H9 (cell line): ENCODE data around the gene NUDT4. TPM values are rescaled to one million over a fixed set of nuclear protein-coding genes. Genes with fewer than 3 reads are reported as not detected.

Experiments
- DNase-seq: peaks from one replicate; pipeline ENCODE4 v3.0.0-alpha.2; 2017
- H2AFZ ChIP-seq: one replicate; pipeline ENCODE4 v1.6.1; 2013; ENCODE audit warnings: mild to moderate bottlenecking, low read length, control low read depth, moderate library complexity
- H2AK5ac ChIP-seq: 2 replicates; pipeline ENCODE4 v1.6.1; 2013; ENCODE audit warnings: low read length, control low read depth, mixed read lengths; ENCODE audit not compliant: insufficient read length
- H2BK120ac ChIP-seq: one replicate; pipeline ENCODE4 v1.6.1; 2013; ENCODE audit warnings: low read depth, mild to moderate bottlenecking, low read length, control low read depth, inconsistent platforms; ENCODE audit not compliant: poor library complexity, severe bottlenecking
- H2BK12ac ChIP-seq: 2 replicates; pipeline ENCODE4 v1.6.1; 2013; ENCODE audit warnings: low read length, control low read depth, mixed read lengths, low read depth; ENCODE audit not compliant: insufficient read length
- H2BK15ac ChIP-seq: 2 replicates; pipeline ENCODE4 v1.6.1; 2013; ENCODE audit warnings: low read depth, low read length, control low read depth
- H2BK20ac ChIP-seq: one replicate; pipeline ENCODE4 v1.6.1; 2013; ENCODE audit warnings: low read depth, mild to moderate bottlenecking, low read length, control low read depth, inconsistent platforms; ENCODE audit not compliant: poor library complexity, severe bottlenecking
- H2BK5ac ChIP-seq: 2 replicates; pipeline ENCODE4 v1.6.1; 2013; ENCODE audit warnings: low read length, control low read depth, mixed read lengths; ENCODE audit not compliant: insufficient read length
- H3K14ac ChIP-seq: 2 replicates; pipeline ENCODE4 v1.6.1; 2013; ENCODE audit warnings: low read length, control low read depth; ENCODE audit not compliant: insufficient read depth
- H3K18ac ChIP-seq: 2 replicates; pipeline ENCODE4 v1.6.1; 2013; ENCODE audit warnings: low read depth, mild to moderate bottlenecking, mixed read lengths, low read length, control low read depth; ENCODE audit not compliant: insufficient read length
- H3K23ac ChIP-seq: 2 replicates; pipeline ENCODE4 v1.6.1; 2013; ENCODE audit warnings: low read length, control low read depth, mixed read lengths, low read depth; ENCODE audit not compliant: insufficient read length
- H3K23me2 ChIP-seq: 2 replicates; pipeline ENCODE4 v1.6.1; 2013; ENCODE audit warnings: low read depth, mild to moderate bottlenecking, mixed read lengths, low read length, control low read depth; ENCODE audit not compliant: insufficient read length, poor library complexity, severe bottlenecking
- H3K27ac ChIP-seq: 2 replicates; pipeline ENCODE4 v1.5.1; 2013; ENCODE audit warnings: low read length, control low read depth, mixed read lengths, low read depth; ENCODE audit not compliant: insufficient read length
- H3K27me3 ChIP-seq: 2 replicates; pipeline ENCODE4 v1.6.1; 2013; ENCODE audit warnings: low read length, control low read depth, inconsistent platforms; ENCODE audit not compliant: insufficient read depth
- H3K4ac ChIP-seq: 2 replicates; pipeline ENCODE4 v1.6.1; 2013; ENCODE audit warnings: low read depth, mild to moderate bottlenecking, control low read depth, inconsistent platforms, low read length, moderate library complexity
- H3K4me1 ChIP-seq: 2 replicates; pipeline ENCODE4 v1.6.1; 2013; ENCODE audit warnings: low read length, control low read depth, inconsistent platforms; ENCODE audit not compliant: insufficient read depth
- H3K4me2 ChIP-seq: 2 replicates; pipeline ENCODE4 v1.6.1; 2013; ENCODE audit warnings: low read length, control low read depth, mixed read lengths; ENCODE audit not compliant: insufficient read length, insufficient read depth
- H3K56ac ChIP-seq: 2 replicates; pipeline ENCODE4 v1.6.1; 2013; ENCODE audit warnings: low read depth, mild to moderate bottlenecking, mixed read lengths, low read length, control low read depth; ENCODE audit not compliant: insufficient read length
- H3K79me1 ChIP-seq: 2 replicates; pipeline ENCODE4 v1.6.1; 2013; ENCODE audit warnings: low read depth, mild to moderate bottlenecking, moderate library complexity, low read length, control low read depth, inconsistent platforms; ENCODE audit not compliant: insufficient read depth, poor library complexity, severe bottlenecking
- H3K79me2 ChIP-seq: 2 replicates; pipeline ENCODE4 v1.6.1; 2013; ENCODE audit warnings: low read length, control low read depth, inconsistent platforms; ENCODE audit not compliant: insufficient read depth
- H3K9ac ChIP-seq: 2 replicates; pipeline ENCODE4 v1.6.1; 2013; ENCODE audit warnings: low read length, control low read depth, mixed read lengths; ENCODE audit not compliant: insufficient read length; ENCODE audit errors: extremely low read depth
- H3K9me3 ChIP-seq: one replicate; pipeline ENCODE4 v1.6.1; 2013; ENCODE audit warnings: low read depth, low read length, inconsistent platforms; ENCODE audit not compliant: control insufficient read depth
- H3T11ph ChIP-seq: one replicate; pipeline ENCODE4 v1.6.1; 2013; ENCODE audit warnings: mild to moderate bottlenecking, low read length, control low read depth, inconsistent platforms
- H4K20me1 ChIP-seq: one replicate; pipeline ENCODE4 v1.6.1; 2013; ENCODE audit not compliant: control insufficient read depth, insufficient read length, insufficient read depth
- H4K5ac ChIP-seq: 2 replicates; pipeline ENCODE4 v1.6.1; 2013; ENCODE audit warnings: low read depth, mild to moderate bottlenecking, mixed read lengths, low read length, control low read depth; ENCODE audit not compliant: insufficient read length
- H4K8ac ChIP-seq: replicated peaks from 2 replicates; pipeline ENCODE4 v1.6.1; 2013; ENCODE audit warnings: low read length, control low read depth, mixed read lengths, low read depth; ENCODE audit not compliant: insufficient read length
- H4K91ac ChIP-seq: 2 replicates; pipeline ENCODE4 v1.6.1; 2013; ENCODE audit warnings: low read depth, mild to moderate bottlenecking, moderate library complexity, mixed read lengths, low read length, control low read depth; ENCODE audit not compliant: insufficient read length
- H3K27ac Mint-ChIP-seq, 3 experiments: 2 replicates in 2 of 3; 3 replicates in 1 of 3; pipeline ENCODE4 v1.8.0; 2020 to 2021; ENCODE audit warnings: mixed read lengths in 3 of 3, mild to moderate bottlenecking in 1 of 3, moderate library complexity in 1 of 3
- H3K27me3 Mint-ChIP-seq: 2 replicates; pipeline ENCODE4 v1.8.0; 2021; ENCODE audit warnings: low read depth, mild to moderate bottlenecking, moderate library complexity, mixed read lengths
- H3K36me3 Mint-ChIP-seq, 3 experiments: 2 replicates in 2 of 3; 3 replicates in 1 of 3; pipeline ENCODE4 v1.8.0; 2020 to 2021; ENCODE audit warnings: low read depth in 3 of 3, mixed read lengths in 3 of 3; ENCODE audit not compliant: insufficient read depth in 1 of 3
- H3K4me1 Mint-ChIP-seq, 2 experiments: 2 replicates each; pipeline ENCODE4 v1.8.0; 2020; ENCODE audit warnings: mixed read lengths in 2 of 2
- H3K4me3 Mint-ChIP-seq, 2 experiments: 2 replicates in 1 of 2; 3 replicates in 1 of 2; pipeline ENCODE4 v1.8.0; 2020 to 2021; ENCODE audit warnings: mild to moderate bottlenecking in 2 of 2, mixed read lengths in 2 of 2, moderate library complexity in 1 of 2
- H3K9me3 Mint-ChIP-seq, 2 experiments: 2 replicates in 1 of 2; 3 replicates in 1 of 2; pipeline ENCODE4 v1.8.0; 2020; ENCODE audit warnings: mild to moderate bottlenecking in 2 of 2, mixed read lengths in 2 of 2, moderate library complexity in 1 of 2
- WGBS: extraction: QIAGEN DNeasy Blood & Tissue Kit; methylation state at CpG from one replicate; pipeline ENCODE4 v1.1.7; 2013; ENCODE audit warnings: missing lambda C conversion rate, low lambda C conversion rate, mixed read lengths; ENCODE audit not compliant: insufficient read length; ENCODE audit errors: extremely low coverage; 5-methylcytosine and 5-hydroxymethylcytosine counted together
- total RNA-seq: library from RNA; stranded (reverse); gene quantifications from 2 replicates; pipeline ENCODE4 v1.2.1, GENCODE V29; 2021
- TF ChIP-seq, protein P1 (sequence below): fragments of 200-600 bp; sonication (generic); conservative IDR thresholded peaks from 3 replicates; pipeline ENCODE4 v1.8.0; 2021; ENCODE audit warnings: antibody characterized with exemption, mild to moderate bottlenecking

NUDT4 gene
- total RNA-seq, 1 experiment from 2014 or later: 40.6 TPM

DNA sequence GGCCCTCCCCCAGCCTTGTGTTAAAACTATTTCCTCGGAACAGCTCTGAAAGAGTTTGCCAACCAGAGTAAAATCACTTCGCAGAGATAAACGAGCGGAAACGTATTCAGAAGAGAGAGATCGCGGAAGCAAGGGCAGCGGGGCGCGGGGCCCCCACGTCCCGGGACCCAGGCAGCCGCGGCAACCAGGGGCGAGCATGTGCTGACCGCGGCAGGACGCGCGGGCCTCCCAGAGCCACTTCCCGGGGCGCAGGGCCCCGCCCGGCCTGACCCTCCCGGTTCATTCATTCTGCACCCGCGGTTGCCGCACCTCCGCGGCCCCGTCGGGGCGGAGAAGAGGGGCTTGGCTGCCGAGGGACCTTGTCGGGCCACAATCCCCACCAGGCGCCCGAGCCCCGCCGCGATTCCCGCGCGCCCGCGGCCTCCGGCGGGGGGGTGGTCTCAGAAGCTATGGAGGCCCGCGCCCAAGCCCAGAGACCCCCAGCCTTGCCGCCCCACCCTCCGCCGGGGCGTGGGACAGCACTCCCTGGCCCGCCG, 63.4 kb downstream of the NUDT4 start:
- TF ChIP-seq, protein P1, sequence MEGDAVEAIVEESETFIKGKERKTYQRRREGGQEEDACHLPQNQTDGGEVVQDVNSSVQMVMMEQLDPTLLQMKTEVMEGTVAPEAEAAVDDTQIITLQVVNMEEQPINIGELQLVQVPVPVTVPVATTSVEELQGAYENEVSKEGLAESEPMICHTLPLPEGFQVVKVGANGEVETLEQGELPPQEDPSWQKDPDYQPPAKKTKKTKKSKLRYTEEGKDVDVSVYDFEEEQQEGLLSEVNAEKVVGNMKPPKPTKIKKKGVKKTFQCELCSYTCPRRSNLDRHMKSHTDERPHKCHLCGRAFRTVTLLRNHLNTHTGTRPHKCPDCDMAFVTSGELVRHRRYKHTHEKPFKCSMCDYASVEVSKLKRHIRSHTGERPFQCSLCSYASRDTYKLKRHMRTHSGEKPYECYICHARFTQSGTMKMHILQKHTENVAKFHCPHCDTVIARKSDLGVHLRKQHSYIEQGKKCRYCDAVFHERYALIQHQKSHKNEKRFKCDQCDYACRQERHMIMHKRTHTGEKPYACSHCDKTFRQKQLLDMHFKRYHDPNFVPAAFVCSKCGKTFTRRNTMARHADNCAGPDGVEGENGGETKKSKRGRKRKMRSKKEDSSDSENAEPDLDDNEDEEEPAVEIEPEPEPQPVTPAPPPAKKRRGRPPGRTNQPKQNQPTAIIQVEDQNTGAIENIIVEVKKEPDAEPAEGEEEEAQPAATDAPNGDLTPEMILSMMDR: no peak
- H3K36me3 Mint-ChIP-seq: peaks cover 0 to 4% (median 3%) of the 10 kb centered on the region in 3 experiments; a peak in 2 of 7 replicates
- H4K20me1 ChIP-seq: no peaks in the 10 kb centered on the region
- H3K27me3 ChIP-seq: no peaks in the 10 kb centered on the region
- peak overlapping the region; percentile 89 for H3K14ac ChIP-seq
- no peak overlapping the region for H4K5ac ChIP-seq
- peaks cover 0 to 4% of the 10 kb centered on the region in 2 experiments; a peak in 1 of 5 replicates for H3K9me3 Mint-ChIP-seq
- peak overlapping the region; percentile 79 for H3K9ac ChIP-seq
- H3K79me1 ChIP-seq: no peaks in the 10 kb centered on the region
- H3K23ac ChIP-seq: no peak overlapping the region
- H2BK12ac ChIP-seq: no peak overlapping the region
- no peaks in the 10 kb centered on the region for H3K27me3 Mint-ChIP-seq
- WGBS: no CpG with 5 or more reads among the region's 55 CpGs
- H3K23me2 ChIP-seq: peaks cover 13% of the 10 kb centered on the region
- H3K27ac Mint-ChIP-seq: peak overlapping the region; percentile 73 to 98 (median 96)
- H3K27ac ChIP-seq: no peak overlapping the region
- H3K4me1 ChIP-seq: peaks cover 5% of the 10 kb centered on the region; the same call in 1 of the 2 replicates
- no peak overlapping the region for H3K4ac ChIP-seq
- H3K56ac ChIP-seq: no peak overlapping the region
- H2AK5ac ChIP-seq: no peak overlapping the region
- no peak overlapping the region for H2AFZ ChIP-seq
- no peak overlapping the region for H4K91ac ChIP-seq
- no peak overlapping the region for H3T11ph ChIP-seq
- H2BK5ac ChIP-seq: no peak overlapping the region
- H2BK15ac ChIP-seq: no peak overlapping the region
- no peak overlapping the region for H3K18ac ChIP-seq
- H2BK120ac ChIP-seq: no peak overlapping the region
- peak overlapping the region; percentile 90 to 97 for H3K4me3 Mint-ChIP-seq
- H3K4me1 Mint-ChIP-seq: peaks cover 42 to 46% of the 10 kb centered on the region in 2 experiments
- peak; percentile 38 for DNase-seq
- no peaks in the 10 kb centered on the region for H3K9me3 ChIP-seq
- peaks cover 47% of the 10 kb centered on the region for H3K79me2 ChIP-seq
- no peak overlapping the region for H4K8ac ChIP-seq
- H3K4me2 ChIP-seq: peak overlapping the region; percentile 86
- no peak overlapping the region for H2BK20ac ChIP-seq
